Vagina (tissue), 2 donors: Measurements from ENCODE around the gene WNT6.

Source experiments
- CTCF ChIP-seq, 3 experiments: fragments of 450-650 bp in 2 of 3; fragments of 200-600 bp in 1 of 3; sonication (generic) in 1 of 3; IDR thresholded peaks; one replicate each; pipeline ENCODE4 v1.5.1; 2017 to 2019; ENCODE audit warnings: antibody characterized with exemption in 3 of 3, mild to moderate bottlenecking in 2 of 3, moderate library complexity in 2 of 3
- POLR2AphosphoS5 ChIP-seq, 2 donors: sonication (generic); formaldehyde crosslinking; IDR thresholded peaks; one replicate each; pipeline ENCODE4 v1.9.0; 2017; ENCODE audit warnings: antibody characterized with exemption in 2 of 2, mild to moderate bottlenecking in 2 of 2, low read depth in 1 of 2; ENCODE audit not compliant: insufficient read depth in 1 of 2

GRCh38 chr2:218814540-218815243, 44.9 kb upstream of the WNT6 start:
- TF ChIP-seq CTCF (IDR thresholded peaks at IDR 0.05), result no peak
- TF ChIP-seq POLR2AphosphoS5 (IDR thresholded peaks at IDR 0.05; ENCODE audit: insufficient read depth in 1 of 2, low read depth in 1 of 2), result no peak
